ENCODE measurements around the gene PRKCB.

DNA sequence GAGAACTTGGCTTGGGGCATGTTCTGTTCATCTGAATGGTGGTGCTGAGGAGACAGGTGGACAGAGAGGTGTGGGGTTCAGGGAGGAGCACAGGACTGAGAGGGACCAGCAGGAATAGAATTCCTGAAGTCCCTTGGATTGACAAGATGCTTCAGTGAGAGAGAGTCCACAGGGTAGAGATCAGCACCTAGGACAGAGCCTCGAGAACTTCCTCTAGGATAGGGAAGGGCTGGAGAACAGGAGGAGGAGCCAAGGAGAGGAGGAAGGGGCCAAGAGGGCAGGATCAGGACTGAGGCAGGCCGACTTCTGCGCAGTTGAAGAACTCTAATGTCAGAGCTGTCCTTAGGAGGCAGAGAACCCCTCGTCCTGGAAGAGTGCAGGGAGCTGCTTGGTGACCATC is 138.4 kb downstream of the PRKCB start:
- TF ChIP-seq, protein P1, sequence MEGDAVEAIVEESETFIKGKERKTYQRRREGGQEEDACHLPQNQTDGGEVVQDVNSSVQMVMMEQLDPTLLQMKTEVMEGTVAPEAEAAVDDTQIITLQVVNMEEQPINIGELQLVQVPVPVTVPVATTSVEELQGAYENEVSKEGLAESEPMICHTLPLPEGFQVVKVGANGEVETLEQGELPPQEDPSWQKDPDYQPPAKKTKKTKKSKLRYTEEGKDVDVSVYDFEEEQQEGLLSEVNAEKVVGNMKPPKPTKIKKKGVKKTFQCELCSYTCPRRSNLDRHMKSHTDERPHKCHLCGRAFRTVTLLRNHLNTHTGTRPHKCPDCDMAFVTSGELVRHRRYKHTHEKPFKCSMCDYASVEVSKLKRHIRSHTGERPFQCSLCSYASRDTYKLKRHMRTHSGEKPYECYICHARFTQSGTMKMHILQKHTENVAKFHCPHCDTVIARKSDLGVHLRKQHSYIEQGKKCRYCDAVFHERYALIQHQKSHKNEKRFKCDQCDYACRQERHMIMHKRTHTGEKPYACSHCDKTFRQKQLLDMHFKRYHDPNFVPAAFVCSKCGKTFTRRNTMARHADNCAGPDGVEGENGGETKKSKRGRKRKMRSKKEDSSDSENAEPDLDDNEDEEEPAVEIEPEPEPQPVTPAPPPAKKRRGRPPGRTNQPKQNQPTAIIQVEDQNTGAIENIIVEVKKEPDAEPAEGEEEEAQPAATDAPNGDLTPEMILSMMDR (IDR thresholded peaks at IDR 0.05): no peak
- no peak for TF ChIP-seq POLR2A (IDR thresholded peaks at IDR 0.05)
